Activated gamma-delta T cell (primary cell): ENCODE data around the gene VARS1.
A peak's percentile ranks its signal among the peaks of the same experiment; 100 is the strongest.
"Not testable (repeated sequence)": the region's sequence is repeated elsewhere in the genome, so short reads cannot be mapped to it uniquely, and the experiment has no call there.

Source experiments
- DNase-seq: peaks from one replicate; lab custom pipeline; 2025; lab: John Stamatoyannopoulos, UW
- total RNA-seq, 2 donors: gene quantifications; one replicate each; lab custom pipeline; 2026; lab: John Stamatoyannopoulos, UW

The VARS1 gene
- 36.1 to 41.4 reads per million in 2 donors for total RNA-seq

- DNase-seq, result peak; percentile 69
Measured at GRCh38 chr6:31795616-31796298, at the start of gene VARS1. Gene VARS1, minus strand, starts transcription at chr6:31795752. Its CDS starts 535 bp downstream, at chr6:31795217.

GRCh38 chr6:31844507-31844906 lies 49.0 kb upstream of the VARS1 start:
- no peak for DNase-seq

- no peak for DNase-seq
Measured at GRCh38 chr6:31842053-31842452, 46.5 kb upstream of the VARS1 start.

GRCh38 chr6:31839779-31840126 lies 44.2 kb upstream of the VARS1 start:
- DNase-seq, result not testable (repeated sequence)

GRCh38 chr6:31838968-31839367 lies 43.4 kb upstream of the VARS1 start:
- no peak for DNase-seq

- not testable (repeated sequence) for DNase-seq
Measured at GRCh38 chr6:31838114-31838553, 42.6 kb upstream of the VARS1 start.

- no peak for DNase-seq
Measured at GRCh38 chr6:31837369-31838113, 42.0 kb upstream of the VARS1 start.

GRCh38 chr6:31836474-31837368 lies 41.2 kb upstream of the VARS1 start:
- no peak for DNase-seq

GRCh38 chr6:31836047-31836473 lies 40.5 kb upstream of the VARS1 start:
- no peak for DNase-seq

- DNase-seq, result peak; percentile 41
Measured at GRCh38 chr6:31834367-31835250, 39.1 kb upstream of the VARS1 start.

GRCh38 chr6:31831350-31832215 lies 36.0 kb upstream of the VARS1 start:
- no peak for DNase-seq

- no peak for DNase-seq
Measured at GRCh38 chr6:31830886-31831335, 35.4 kb upstream of the VARS1 start.

- DNase-seq, result no peak
Measured at GRCh38 chr6:31829633-31830283, 34.2 kb upstream of the VARS1 start.

GRCh38 chr6:31827286-31828079 lies 31.9 kb upstream of the VARS1 start, which contains the start of gene HSPA1B:
Gene HSPA1B, plus strand, starts transcription at chr6:31827738. Its CDS starts 213 bp downstream, at chr6:31827951.
- peak; percentile 54 for DNase-seq

GRCh38 chr6:31826793-31827285 lies 31.3 kb upstream of the VARS1 start:
- no peak for DNase-seq

- DNase-seq, result no peak
Measured at GRCh38 chr6:31825553-31825952, 30.0 kb upstream of the VARS1 start.

- DNase-seq, result not testable (repeated sequence)
Measured at GRCh38 chr6:31823592-31824196, 28.1 kb upstream of the VARS1 start.
